ENCODE measurements around the gene KCNH5. TPM values are rescaled to one million over a fixed set of nuclear protein-coding genes. Genes with fewer than 3 reads are reported as not detected.
A peak's percentile ranks its signal among the peaks of the same experiment; 100 is the strongest.

KCNH5 gene, protein sequence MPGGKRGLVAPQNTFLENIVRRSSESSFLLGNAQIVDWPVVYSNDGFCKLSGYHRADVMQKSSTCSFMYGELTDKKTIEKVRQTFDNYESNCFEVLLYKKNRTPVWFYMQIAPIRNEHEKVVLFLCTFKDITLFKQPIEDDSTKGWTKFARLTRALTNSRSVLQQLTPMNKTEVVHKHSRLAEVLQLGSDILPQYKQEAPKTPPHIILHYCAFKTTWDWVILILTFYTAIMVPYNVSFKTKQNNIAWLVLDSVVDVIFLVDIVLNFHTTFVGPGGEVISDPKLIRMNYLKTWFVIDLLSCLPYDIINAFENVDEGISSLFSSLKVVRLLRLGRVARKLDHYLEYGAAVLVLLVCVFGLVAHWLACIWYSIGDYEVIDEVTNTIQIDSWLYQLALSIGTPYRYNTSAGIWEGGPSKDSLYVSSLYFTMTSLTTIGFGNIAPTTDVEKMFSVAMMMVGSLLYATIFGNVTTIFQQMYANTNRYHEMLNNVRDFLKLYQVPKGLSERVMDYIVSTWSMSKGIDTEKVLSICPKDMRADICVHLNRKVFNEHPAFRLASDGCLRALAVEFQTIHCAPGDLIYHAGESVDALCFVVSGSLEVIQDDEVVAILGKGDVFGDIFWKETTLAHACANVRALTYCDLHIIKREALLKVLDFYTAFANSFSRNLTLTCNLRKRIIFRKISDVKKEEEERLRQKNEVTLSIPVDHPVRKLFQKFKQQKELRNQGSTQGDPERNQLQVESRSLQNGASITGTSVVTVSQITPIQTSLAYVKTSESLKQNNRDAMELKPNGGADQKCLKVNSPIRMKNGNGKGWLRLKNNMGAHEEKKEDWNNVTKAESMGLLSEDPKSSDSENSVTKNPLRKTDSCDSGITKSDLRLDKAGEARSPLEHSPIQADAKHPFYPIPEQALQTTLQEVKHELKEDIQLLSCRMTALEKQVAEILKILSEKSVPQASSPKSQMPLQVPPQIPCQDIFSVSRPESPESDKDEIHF
- total RNA-seq (ENCODE audit: insufficient read depth, low replicate concordance) = 5.3 TPM

- DNase-seq (ENCODE audit: low spot score) = peak; percentile 60
Observed at GRCh38 chr14:63045234-63045611, at the start of gene KCNH5. Gene KCNH5 (minus strand): TSS chr14:63045458. CDS start chr14:63045186, 272 bp downstream.

DNA sequence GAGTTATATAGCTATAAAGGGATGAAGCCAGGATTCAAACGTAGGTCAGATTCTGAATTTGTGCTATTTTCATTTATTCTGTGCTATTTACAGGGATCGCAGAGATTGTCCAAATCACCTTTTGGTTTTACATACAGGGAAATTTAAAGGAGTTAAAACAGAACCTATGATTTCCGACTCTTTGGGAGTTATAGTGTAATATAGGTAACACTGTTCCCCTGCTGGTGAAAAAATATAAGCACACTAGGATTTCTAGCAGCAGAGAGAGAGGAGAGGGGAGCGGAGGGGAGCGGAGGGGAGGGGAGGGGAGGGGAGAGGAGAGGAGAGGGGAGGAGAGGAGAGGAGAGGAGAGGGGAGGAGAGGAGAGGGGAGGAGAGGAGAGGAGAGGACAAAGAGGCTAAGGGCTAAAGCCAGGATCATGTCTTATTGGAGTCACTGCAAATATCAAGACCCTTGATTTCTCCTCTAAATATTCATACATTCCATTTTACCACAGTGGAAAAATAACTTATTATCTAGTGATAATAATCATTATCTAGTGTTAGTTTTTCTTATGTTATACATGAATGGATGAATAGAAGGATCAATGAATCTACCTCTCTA, 46.2 kb upstream of the KCNH5 start:
- DNase-seq (ENCODE audit: low spot score) = no peak

GRCh38 chr14:63088865-63089264, 43.6 kb upstream of the KCNH5 start:
- DNase-seq (ENCODE audit: low spot score) = no peak

GRCh38 chr14:63078569-63078968, 33.3 kb upstream of the KCNH5 start:
- DNase-seq (ENCODE audit: low spot score) = no peak

DNA sequence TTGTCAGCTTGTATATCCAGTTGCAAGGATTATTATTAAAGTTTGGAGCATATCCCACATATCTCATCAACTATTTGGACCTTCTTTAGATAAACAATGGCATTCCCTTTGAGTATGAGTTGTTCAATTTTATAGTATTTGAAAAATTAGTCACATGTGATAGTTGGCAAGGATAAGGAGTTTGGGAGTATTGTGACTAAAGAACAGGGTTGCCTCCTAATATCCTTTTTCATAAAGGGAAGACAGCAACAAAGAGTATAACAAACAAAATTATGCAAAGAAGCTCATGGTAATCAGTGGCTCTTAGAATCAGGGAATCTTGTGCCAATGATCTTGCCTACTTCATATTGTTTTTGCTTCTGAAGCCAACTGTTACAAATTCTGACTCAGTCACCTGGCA, 31.2 kb upstream of the KCNH5 start:
- DNase-seq (ENCODE audit: low spot score) = no peak

- no peak for DNase-seq (ENCODE audit: low spot score)
Observed at GRCh38 chr14:63055631-63056030, 10.4 kb upstream of the KCNH5 start.

GRCh38 chr14:63051992-63052391, 6.7 kb upstream of the KCNH5 start:
- no peak for DNase-seq (ENCODE audit: low spot score)

DNA sequence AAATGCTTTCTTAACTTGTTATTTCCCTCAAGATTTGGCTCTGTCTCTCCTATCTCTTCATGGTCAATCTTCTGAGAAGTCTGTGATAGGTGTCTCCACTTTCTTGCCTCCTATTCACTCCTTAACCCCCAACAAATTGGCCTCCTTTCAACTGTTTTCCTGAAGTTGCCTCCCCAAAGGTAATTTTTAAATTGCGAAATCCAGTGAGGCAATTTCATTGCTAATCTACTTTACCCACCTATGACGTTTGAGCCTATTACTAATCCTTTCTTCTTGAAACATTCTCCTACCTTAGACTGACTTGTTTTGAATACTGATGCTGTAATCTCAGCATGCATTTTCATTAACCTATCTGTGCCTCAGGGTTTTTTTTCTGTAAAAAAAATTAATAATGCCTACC, 6.0 kb upstream of the KCNH5 start:
- no peak for DNase-seq (ENCODE audit: low spot score)

DNA sequence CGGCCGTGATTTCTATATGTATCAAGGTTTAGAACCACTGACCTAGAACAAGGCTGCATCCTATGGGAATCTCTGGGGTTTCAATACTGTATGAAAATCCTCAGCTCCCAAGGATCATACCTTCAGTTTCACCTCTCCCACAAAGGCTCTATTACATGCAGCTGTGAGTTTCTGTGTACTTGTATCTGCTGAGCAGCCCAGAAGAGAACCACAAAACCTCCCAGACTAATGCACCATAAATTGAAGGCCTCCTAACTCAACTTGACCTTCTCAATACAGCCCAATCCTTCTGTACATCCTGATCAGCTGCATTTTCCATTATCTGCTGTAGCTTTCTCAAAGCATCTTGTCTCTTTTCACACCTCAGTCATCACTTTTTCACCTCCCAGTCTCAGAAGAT, 5.4 kb upstream of the KCNH5 start:
- DNase-seq (ENCODE audit: low spot score) = no peak

- DNase-seq (ENCODE audit: low spot score) = no peak
Observed at GRCh38 chr14:63046339-63047268, 1.3 kb upstream of the KCNH5 start.

GRCh38 chr14:63045612-63046320, 508 bp upstream of the KCNH5 start:
- peak; percentile 57 for DNase-seq (ENCODE audit: low spot score)

DNA sequence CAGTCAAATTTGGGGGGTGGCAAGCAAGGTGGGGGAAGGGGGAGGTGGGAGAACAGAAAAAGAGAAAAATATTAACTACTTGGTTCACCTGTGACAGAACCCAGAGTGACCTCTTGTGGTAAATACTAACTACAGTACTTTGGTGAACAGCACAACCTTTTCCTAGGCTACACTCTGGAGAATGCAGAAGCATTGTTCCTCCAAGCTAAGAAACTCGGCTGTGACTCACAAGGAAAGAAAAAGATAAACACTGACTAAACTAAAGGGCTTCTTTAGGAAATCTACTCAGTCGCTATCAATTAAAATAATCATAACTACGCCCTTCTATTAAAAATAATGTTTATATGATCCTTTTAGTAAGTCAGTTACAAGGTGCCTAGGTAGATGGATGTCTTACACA, 5.4 kb downstream of the KCNH5 start:
- DNase-seq (ENCODE audit: low spot score) = peak; percentile 77

- peak; percentile 76 for DNase-seq (ENCODE audit: low spot score)
Observed at GRCh38 chr14:63032641-63033040, 12.6 kb downstream of the KCNH5 start.

GRCh38 chr14:63032076-63032475, 13.2 kb downstream of the KCNH5 start:
- peak; percentile 94 for DNase-seq (ENCODE audit: low spot score)

DNA sequence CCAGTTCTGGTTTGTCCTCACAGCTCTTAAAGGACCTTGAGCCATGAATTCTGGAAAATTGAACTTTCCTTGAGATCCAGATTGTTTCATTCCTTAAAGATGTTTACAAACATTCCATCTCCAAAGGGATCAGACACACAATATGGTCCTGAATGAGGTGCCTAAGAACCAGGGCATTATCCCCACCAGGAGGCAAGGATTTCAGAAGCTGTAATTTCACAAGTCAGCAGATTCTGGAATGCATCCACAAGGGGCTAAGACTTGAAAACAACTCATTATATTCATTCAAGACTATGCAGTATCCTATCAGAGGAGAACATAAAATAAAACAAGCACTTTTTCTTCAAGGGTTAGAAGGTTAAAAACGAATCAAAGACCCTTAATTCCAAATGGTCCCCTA, 15.1 kb downstream of the KCNH5 start:
- no peak for DNase-seq (ENCODE audit: low spot score)

DNA sequence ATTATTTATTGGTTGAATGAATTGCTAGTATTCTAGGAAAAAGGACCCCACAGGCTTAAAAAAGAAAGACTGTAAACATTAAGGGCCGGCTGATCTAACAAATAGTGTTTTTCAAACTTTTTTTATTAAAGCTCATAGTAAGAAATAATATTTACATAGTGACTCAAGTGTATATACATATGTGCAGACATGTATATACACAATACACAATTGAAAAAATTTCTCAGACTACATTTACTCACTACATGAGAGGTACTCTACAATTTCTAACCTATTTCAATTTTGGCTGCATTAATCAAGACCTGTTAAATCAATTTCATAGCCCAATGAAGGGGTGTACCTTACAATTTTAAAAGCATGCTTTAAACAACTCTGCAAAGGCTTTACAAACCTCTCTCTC, 17.5 kb downstream of the KCNH5 start:
- DNase-seq (ENCODE audit: low spot score) = no peak

GRCh38 chr14:63026491-63026890, 18.8 kb downstream of the KCNH5 start:
- DNase-seq (ENCODE audit: low spot score) = no peak

GRCh38 chr14:63014621-63015020, 30.6 kb downstream of the KCNH5 start:
- no peak for DNase-seq (ENCODE audit: low spot score)

DNA sequence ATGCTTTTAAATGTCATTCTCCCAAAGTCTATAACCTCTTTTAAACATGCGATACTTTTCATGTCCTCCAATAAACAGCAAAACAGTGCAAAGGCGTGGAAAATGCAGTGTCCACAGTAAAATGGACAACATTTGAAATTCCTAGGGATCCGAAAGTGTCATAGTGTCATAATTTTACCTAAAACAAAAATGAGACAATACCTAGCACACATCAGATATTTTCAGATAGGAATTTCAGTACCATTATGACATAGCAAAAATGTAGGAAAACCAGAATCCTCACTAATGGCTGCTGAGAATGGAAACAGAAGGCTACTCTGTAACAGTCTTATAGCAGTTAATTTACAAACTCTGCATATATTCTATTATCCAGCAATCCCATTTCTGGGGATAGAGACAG, 33.1 kb downstream of the KCNH5 start:
- DNase-seq (ENCODE audit: low spot score) = no peak

GRCh38 chr14:63011623-63012022, 33.6 kb downstream of the KCNH5 start:
- DNase-seq (ENCODE audit: low spot score) = no peak
